GM08714 (cell line): Measurements from ENCODE around the gene NINL.

Experiments used
- H3K4me3 ChIP-seq: fragments of 200-500 bp; sonication (Bioruptor generic); 2 replicates; pipeline ENCODE4 v1.5.1; 2014; ENCODE audit warnings: mild to moderate bottlenecking, low read length, inconsistent platforms
- ZNF274 ChIP-seq: IDR thresholded peaks from 2 replicates; pipeline ENCODE4 v1.6.1; 2012; ENCODE audit warnings: mild to moderate bottlenecking, low read depth, low read length

Gene NINL

GRCh38 chr20:25496165-25496967 lies 89.0 kb downstream of the NINL start:
- TF ChIP-seq ZNF274 = no peak
- H3K4me3 ChIP-seq = no peak overlapping the region

- no peak for TF ChIP-seq ZNF274
- H3K4me3 ChIP-seq = no peak overlapping the region
Measured at GRCh38 chr20:25495189-25495824, 90.0 kb downstream of the NINL start.

GRCh38 chr20:25494506-25495188 lies 90.7 kb downstream of the NINL start:
- TF ChIP-seq ZNF274 = no peak
- no peak overlapping the region for H3K4me3 ChIP-seq

GRCh38 chr20:25493748-25494505 lies 91.4 kb downstream of the NINL start:
- H3K4me3 ChIP-seq = no peak overlapping the region
- TF ChIP-seq ZNF274 = no peak

GRCh38 chr20:25493137-25493536 lies 92.2 kb downstream of the NINL start:
- TF ChIP-seq ZNF274 = no peak
- no peak overlapping the region for H3K4me3 ChIP-seq

- TF ChIP-seq ZNF274 = no peak
Measured at GRCh38 chr20:25491446-25492038, 93.8 kb downstream of the NINL start.

GRCh38 chr20:25490656-25491445 lies 94.5 kb downstream of the NINL start:
- no peak overlapping the region for H3K4me3 ChIP-seq
- no peak for TF ChIP-seq ZNF274

More at GRCh38 chr20:25491446-25492038, 93.8 kb downstream of the NINL start:
- no peak overlapping the region for H3K4me3 ChIP-seq

- no peak overlapping the region for H3K4me3 ChIP-seq
- no peak for TF ChIP-seq ZNF274
Measured at GRCh38 chr20:25489221-25489871, 96.0 kb downstream of the NINL start.

- no peak for TF ChIP-seq ZNF274
- H3K4me3 ChIP-seq = no peak overlapping the region
Measured at GRCh38 chr20:25487975-25488374, 97.4 kb downstream of the NINL start.

- TF ChIP-seq ZNF274 = no peak
- H3K4me3 ChIP-seq = no peak overlapping the region
Measured at GRCh38 chr20:25487306-25487705, 98.0 kb downstream of the NINL start.

GRCh38 chr20:25486377-25486776 lies 99.0 kb downstream of the NINL start:
- TF ChIP-seq ZNF274 = no peak
- H3K4me3 ChIP-seq = no peak overlapping the region

- no peak for TF ChIP-seq ZNF274
- H3K4me3 ChIP-seq = no peak overlapping the region
Measured at GRCh38 chr20:25485872-25486271, 99.5 kb downstream of the NINL start.

GRCh38 chr20:25484911-25485511 lies 100.3 kb downstream of the NINL start:
- no peak for TF ChIP-seq ZNF274
- no peak overlapping the region for H3K4me3 ChIP-seq
